ENCODE measurements around the gene HNRNPA3.
"Not testable (repeated sequence)": the region's sequence is repeated elsewhere in the genome, so short reads cannot be mapped to it uniquely, and the experiment has no call there.

Gene HNRNPA3

DNA sequence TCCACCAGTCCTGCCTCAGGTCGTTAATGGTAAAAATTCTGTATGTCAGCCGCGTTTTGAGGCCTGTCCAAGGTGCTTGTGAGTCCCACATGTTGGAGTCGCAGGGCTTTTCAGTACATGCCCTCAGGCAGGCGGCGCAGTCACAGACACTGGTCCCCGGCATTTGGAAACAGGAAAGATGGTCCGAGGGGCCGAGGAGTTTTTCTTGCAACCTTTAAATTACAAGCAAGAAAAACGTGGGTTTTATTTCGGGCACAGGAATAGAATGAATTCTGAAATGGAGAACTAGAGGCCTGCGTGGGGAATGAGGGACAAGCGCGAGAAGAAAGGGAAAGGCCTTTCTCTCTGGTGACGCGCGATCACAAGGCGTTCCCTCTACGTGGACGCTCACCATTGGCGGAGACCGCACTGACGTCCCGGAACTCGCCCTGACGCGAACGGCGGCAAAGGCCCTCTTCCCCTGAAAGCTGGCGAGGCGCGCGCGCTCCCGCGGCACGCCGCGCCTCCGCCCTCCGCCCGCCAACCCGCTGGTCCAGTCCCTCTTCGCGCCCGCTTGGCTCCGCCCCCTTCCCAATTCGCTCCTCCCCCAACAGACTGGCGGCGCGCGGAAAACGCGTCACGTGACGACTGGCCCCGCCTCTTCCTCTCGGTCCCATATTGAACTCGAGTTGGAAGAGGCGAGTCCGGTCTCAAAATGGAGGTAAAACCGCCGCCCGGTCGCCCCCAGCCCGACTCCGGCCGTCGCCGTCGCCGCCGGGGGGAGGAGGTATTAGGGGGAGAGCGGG, at the start of gene HNRNPA3:
Gene HNRNPA3 (plus strand): TSS at position 689 of the 785 bp plus-strand sequence. CDS start 6 bp downstream, at position 695.
- DNase-seq = peak; percentile 100

DNA sequence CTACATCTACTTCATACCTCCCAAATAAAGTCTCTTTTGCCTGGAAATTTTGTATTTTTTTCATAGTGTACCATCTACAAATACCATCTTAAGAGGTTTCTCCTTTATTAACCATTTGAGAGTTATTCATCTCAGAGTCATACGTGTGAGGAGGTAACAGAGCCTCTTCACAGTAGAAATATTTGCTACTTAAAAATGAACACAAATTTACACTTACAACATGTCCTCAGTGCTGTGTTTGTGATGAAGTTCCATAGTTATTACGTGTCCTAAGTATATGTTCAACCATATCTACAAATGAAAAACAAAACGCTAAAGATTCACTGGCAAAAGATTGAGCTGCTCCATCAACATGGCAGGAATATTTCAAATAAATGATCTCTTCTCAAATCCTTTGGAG, 48.5 kb upstream of the HNRNPA3 start:
- DNase-seq = no peak

DNA sequence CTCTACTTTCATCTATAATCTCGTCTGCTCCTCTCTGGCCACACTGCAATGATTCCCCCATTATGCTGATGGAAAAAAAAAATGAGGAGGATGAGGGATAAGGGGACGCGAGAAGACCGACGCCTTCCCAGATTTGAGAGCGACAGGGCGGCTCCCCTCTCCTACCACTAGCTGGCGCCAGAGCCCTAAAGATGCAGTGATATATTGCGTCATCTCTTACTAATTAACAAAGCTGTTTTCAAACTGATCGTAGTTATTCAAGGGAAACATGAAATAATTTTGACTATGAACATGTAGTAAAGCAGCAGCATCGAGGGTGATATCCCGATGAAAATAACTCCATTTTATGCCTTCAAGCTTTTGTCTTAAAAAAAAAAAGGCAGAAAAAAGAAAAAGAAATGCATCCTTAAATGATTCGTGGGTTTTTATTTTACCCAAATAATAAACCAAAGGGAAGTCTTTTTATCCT, 48.0 kb upstream of the HNRNPA3 start:
- peak; percentile 74 for DNase-seq

DNA sequence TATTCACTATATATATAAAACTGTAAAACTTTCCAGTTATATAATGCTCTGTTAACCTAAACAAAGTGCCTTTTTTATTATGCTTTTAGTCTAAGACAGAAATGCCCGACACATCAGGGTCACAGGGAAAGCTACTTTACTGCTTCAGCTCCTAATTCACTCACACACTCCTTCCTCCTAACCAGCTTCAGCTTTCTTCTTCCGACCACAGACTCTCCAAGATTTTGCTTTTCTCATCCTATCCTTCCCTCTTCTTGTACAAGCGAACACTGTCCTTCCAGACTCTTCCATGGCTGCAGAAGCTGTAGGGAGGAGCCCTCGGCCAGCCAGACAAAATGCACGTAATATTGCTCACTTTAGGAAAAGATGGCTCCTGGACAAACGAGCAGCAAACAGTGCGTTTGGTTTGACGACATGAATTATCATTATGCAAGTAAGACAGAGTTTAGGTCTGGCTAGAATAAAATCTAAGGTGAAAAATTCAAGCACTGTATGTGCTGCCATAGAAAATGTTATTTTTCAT, 47.5 kb upstream of the HNRNPA3 start:
- DNase-seq = no peak

DNA sequence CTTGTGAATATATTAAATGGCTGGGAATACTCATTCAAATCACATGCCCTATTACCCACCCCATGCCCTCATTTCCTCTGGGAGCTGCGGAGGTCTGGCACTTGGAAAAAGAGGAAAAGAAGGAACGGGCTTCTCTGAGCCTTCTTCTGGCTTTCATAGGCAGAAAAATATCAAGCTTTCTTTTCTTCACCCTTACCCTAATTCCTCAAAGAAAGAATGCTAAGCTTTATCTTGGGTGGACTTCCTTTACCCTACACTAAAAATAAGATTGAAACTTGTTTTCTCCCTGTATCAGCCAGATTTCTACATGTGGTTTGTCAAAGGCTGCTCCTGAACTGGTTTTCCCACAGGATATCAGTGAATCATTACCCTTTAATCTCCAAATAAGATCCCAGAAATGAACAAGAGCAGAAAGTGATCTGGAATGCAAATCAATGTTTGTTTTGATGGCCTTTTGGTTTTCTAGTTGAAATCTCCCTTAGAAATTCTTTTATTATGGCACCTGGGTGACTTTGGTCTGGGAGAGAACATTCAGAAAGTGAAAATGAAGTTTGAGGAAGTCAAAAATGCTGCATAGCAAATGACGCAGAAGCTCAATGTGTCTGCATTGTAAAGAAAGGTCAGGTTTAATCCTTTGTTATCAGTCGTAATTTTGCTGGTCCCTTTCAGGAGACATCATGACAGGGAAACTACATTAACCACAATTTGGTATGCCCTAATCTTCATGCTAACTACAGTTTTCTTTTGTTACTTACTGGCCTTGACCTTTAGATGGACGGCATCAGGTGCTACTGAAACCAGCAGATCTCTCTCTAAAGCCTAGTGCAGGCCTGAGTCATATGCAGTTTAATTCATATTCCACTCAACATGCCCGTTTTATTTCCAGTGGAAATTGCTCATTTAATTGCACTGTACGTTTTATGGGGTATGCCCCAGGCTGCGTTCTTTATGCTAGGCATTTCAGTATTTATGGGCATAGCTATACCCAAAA, 46.6 kb upstream of the HNRNPA3 start:
- no peak for DNase-seq

DNA sequence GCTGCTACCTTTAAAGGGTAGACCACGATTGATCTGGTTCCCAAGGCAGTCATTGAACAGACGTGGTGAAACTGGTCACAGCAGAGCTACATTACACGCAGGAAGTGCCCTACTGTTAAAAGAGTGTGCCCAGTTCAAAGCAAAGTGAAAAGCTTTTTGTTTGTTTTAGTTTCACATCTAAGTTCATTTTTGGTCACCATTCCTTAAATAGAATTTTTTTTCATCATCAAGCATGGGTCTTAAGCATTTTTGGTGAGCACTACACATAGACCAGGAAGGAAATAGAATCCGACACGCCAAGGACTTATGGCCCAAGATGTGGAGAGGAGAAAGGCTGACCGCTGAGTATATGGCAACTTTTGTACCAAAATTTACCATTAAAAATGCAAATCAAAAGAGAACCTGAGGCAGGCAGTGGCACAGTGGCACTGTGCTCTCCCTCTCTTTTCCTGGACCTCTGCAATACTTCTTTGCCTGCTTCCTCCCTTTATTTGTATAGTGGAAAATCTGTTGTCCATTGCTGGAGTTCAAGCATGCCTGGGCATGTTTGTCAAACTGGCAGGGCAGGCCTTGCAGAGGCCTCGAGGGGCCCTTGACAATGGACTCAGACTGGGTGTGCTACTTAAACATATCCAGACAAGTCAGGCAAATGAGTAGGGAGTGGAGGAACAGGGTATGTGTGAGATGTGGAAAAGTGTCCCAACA, 42.6 kb upstream of the HNRNPA3 start:
- no peak for DNase-seq

DNA sequence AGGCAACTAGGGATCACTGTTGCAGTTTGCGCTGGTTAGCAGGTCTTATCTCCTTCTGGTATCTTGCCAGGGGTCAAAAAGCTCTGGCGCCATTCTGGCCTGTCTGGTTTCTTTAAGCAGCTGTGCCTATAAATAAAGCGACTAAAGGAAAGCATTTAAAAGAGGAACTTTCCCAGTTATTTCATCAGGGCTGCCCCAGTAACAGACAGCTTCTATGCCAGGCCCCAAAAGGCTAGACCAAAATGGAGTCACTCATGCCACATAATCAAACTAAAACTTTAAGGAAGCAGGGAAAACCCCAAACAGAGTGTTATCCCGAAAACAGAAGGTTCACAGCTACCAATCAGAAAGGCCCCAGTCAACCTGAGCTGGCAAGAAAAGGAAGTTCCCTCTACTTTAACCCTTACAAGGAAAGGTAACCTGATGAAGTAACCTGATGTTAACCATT, 41.2 kb upstream of the HNRNPA3 start:
- DNase-seq = no peak

DNA sequence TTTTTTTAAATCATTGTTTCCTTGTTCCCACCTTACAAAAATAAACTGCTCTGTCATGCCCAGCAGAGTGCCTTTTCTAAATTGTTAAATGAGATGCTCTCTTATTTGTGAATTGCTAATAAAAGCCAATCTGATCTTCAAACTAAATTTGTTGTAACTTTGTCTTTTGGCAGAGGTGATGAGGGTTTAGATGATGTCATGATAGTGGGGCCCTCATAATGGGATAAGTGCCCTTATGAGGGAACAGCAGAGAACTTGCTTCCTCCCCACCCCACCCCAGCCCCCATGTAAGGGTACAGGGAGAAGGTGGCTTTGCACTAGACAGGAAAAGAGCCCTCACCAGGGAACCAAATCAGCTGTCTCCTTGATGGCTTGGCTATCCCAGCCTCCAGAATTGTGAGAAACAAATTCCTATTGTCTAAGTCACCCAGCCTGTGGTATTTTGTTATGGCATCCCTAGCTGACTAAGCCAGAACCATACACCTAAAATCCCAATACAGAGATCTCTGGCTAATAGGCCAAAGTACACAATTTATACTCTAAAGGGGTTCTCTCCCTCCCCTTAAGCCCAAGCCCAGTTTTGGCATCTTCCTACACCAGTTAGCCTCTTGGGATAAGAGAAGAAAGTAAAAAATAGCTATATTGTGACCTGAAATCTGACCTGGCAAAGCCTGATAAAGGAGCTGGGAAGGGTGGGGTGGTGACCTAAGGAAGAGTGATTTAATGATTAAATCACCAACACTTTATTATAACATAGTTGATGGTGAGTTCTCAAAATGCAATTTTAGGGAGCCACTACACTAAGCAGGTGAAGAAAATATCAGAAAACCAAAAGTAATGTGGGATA, 40.3 kb upstream of the HNRNPA3 start:
- DNase-seq = no peak

DNA sequence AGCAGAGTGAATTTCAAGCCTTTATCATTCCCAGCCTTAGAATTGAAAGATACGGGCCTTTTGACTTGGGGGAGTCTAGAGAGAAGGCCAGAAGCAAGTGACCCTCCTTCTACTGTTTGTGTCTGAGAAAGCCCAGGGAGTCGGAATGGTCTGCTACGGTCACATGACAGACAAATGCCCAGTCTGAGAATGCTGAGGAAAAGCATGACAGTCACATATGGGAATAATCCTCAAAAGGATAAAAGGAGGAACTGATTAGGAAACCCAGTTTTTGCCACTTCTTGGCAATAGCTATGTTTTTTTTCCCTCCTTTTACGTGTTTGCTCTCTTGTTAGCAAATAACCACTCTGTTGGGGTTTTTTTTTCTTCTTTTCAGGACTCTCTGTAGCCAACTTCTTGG, 38.1 kb upstream of the HNRNPA3 start:
- DNase-seq = no peak

DNA sequence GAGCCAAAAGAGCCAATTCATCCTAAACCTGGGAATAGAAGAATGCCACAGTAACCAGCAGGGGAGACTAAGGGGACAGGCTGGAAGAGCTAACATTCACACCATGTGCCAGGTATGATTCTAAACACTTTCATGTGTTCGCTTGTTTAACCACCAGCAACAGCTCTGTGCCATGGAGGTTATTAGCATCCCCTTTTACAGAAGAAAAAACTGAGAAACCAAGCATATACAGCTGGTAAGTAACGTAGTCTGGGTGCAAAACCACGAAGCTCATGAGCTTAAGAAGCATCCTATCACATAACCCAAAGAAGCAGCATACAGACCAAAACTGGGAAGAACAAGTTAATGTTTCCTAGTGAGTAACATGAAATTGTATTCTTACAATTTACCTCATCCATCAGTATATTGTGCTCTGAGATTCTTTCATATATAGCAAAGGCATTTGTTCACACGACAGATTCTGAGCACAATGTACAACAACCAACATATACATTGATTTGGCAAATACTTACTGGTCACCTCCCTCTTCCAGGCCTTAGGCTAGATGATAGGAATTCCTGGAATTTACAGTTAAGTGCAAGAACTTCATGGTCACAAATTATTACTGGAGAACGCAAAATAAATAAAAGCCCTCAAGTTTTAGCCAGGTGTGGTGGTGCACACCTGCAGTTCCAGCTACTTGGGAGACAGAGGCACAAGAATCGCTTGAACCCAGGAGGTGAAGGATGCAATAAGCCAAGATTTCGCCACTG, 36.5 kb upstream of the HNRNPA3 start:
- no peak for DNase-seq

DNA sequence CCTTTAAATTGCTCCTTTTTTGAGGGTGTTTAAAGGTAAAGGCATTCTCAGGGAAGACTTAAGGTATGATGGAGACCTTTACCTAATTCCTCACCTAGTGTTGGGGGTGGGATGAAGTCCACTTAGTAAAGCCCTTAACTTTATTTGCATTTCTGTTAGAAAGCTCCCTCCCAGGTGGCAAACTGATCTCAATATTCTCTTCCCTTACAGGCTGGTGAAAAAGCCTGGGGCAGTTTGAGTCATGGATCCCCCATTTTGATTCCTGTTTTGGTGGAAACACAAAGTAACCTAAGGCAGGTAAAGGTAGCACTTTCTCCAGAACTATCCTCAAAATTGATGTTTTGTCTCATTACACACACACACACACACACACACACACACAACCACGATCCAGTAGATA, 33.8 kb upstream of the HNRNPA3 start:
- no peak for DNase-seq

DNA sequence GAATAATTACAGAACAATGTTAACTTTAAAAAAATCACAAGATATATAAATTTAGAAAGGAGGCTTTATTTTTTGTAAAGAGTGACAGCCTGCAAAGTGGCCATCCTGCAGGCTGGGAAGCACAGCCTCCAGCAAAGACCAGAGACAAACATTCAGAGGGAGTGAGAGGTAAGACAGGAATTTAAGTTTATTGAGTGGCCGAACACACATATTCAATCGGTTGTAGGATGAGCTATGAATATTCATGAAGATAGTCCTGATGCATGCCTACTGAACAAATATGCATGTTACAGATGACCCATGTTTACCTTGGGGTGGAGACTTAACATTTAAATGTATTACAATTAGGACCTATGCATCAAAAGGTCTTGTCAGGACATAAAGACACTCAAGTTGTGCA, 33.4 kb upstream of the HNRNPA3 start:
- no peak for DNase-seq

DNA sequence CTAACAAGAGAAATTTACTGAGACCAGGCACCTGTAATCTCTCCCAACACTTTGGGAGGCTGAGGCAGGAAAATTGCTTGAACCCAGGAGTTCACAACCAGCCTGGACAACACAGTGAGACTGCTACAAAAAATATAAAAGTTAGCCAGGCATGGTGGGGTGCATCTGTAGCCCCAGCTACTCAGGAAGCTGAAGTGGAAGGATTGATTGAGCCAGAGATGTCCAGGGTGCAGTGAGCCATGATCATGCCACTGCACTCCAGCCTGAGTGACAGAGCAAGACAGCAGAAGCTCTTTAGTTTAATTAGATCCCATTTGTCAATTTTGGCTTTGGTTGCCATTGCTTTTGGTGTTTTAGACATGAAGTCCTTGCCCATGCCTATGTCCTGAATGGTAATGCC, 32.9 kb upstream of the HNRNPA3 start:
- DNase-seq = not testable (repeated sequence)

DNA sequence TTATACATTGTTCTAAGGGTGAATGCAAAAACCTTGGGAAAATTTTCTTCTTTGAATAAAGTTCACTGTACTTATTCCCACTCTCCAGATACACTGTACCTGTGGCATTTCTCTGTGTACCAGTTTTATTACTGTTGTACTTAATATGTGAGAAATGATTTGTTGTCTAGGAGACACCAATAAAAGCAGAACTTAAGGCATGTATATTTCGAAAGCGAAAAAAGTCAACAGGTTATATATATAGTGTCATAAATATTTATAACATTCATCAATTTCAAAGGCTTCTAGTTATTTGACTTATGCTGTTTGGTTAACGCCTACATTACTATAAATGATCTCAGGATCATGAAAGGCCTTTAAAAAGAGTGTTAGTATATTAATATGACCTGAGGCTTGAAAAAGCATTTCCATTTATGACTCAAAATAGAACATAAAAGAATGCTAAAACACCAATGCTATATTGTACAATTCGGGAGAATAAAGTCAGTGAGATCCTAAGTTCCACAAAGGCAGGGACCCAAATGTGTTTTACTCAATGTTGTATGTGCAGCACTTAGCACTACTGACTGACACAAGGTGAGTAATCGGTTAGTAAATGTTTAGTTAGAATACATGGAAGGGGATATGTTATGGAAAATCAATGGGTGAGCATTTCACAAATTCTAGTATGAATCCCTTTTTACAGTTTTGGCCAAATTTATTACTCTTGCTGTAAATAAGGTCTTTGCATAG, 32.2 kb upstream of the HNRNPA3 start:
- DNase-seq = no peak

DNA sequence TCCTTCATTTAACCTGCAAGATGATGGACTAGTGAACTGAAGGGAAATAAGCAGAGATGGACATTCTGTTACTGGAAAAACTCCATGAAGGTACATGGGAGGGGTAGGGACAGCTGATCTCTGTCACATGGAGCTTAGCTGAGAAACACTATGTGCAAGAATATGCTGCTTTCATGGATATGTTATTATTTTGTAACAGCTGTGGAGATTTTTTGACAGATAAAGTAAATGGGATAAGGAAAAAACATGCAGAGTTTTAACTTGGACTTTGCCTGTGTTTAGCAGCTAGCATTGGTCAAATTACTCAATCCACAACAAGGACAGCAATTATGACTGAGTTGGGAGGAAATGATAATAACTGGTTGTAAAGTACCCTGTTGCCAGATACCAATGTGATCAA, 28.7 kb upstream of the HNRNPA3 start:
- no peak for DNase-seq

DNA sequence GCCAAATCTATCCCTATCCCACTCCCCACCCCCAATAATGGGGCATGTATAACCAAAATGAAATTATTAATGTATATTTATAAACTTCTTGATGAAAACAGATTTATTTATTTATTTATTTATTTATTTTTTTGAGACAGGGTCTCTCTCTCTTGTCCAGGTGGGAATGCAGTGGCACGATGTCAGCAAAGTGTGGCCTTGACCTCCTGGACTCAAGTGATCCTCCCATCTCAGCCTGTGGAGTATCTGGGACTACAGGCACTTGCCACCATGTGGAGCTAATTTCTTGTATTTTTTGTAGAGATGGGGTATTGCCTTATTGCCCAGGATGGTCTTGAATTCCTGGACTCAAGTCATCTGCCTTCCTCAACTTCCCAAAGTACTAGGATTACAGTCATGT, 28.0 kb upstream of the HNRNPA3 start:
- DNase-seq = no peak

DNA sequence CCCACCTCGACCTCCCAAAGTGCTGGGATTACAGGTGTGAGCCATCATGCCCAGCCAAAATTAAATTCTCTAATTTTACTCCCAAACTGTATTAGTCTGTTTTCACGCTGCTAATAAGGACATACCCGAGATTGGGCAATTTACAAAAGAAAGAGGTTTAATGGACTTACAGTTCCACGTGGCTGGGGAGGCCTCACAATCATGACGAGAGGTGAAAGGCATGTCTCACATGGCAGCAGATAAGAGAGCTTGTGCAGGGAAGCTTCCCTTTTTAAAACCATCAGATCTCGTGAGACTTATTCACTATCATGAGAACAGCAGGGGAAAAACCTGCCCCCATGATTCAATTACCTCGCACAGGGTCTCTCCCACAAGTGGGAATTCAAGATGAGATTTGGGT, 26.6 kb upstream of the HNRNPA3 start:
- not testable (repeated sequence) for DNase-seq

DNA sequence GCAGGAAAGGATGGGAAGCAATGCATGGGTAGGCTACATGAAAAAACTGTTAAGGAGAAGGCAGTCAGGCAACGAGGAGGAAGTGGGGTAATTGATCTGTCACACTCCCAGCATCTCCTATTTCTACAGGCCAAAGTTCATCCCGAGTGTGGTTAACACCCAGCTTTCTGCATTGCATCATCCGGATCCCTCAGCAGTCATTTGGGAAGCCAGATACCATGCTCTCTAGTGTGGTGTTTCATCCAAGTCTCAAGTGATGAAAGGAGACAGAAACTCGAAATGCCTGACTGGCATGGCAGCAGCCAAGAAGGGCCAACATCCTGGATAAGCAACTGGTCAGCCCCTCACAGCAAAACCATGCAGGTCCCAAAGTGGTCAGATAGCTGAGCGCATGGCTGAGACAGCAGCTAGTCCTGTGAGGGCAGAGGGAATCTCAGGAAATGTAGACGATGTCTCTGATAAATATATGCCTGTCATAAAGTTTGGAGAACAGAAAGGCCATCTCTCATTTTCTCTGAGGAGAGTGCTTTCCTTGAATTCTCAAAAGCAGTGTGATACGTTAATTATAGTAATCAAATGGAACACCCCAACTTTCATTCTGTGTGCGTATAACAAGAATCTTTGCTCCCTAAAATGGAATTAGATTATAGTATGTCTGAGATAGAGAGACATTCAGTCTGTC, 24.8 kb upstream of the HNRNPA3 start:
- DNase-seq = no peak

Measured in stimulated activated CD4-positive, alpha-beta T cell treated with anti-CD3 and anti-CD28 coated beads, Interleukin-12 subunit alpha, Interleukin-12 subunit beta, amount 100 ng/mL, for 4 hours (primary cell).